K562 (cell line): ENCODE data around the gene MYO1H. TPM values are rescaled to one million over a fixed set of nuclear protein-coding genes. Genes with fewer than 3 reads are reported as not detected.
A peak's percentile ranks its signal among the peaks of the same experiment; 100 is the strongest.

Experiments
- DMBX1 ChIP-seq: fragments of 250-450 bp; sonication (Bioruptor Pico); IDR thresholded peaks from 2 replicates; pipeline ENCODE4 v1.8.0; 2022; ENCODE audit warnings: inconsistent platforms, mild to moderate bottlenecking, moderate library complexity, borderline replicate concordance
- EHMT2 ChIP-seq: fragments of 450-650 bp; IDR thresholded peaks from 2 replicates; pipeline ENCODE4 v1.6.1; 2018; ENCODE audit warnings: antibody characterized with exemption
- GTF3C2 ChIP-seq: IDR thresholded peaks from 3 replicates; pipeline ENCODE4 v1.6.1; 2011; ENCODE audit warnings: borderline replicate concordance, mild to moderate bottlenecking, moderate library complexity; ENCODE audit not compliant: insufficient read length; ENCODE audit errors: extremely low read depth
- HMG20B ChIP-seq: fragments of 250-450 bp; sonication (Bioruptor Pico); IDR thresholded peaks from 2 replicates; pipeline ENCODE4 v1.5.0; 2021; ENCODE audit warnings: mild to moderate bottlenecking
- LCOR ChIP-seq: sonication (generic); formaldehyde crosslinking; IDR thresholded peaks from 2 replicates; pipeline ENCODE4 v1.8.0; 2022; ENCODE audit warnings: mild to moderate bottlenecking, missing genetic modification reagents
- MXI1 ChIP-seq: IDR thresholded peaks from 2 replicates; pipeline ENCODE4 v1.6.1; 2011; ENCODE audit warnings: low read depth, mild to moderate bottlenecking, improper control_type of control experiment, low read length
- NR3C1 ChIP-seq: sonication (generic); formaldehyde crosslinking; IDR thresholded peaks from 2 replicates; pipeline ENCODE4 v1.8.1; 2022; ENCODE audit warnings: missing genetic modification reagents
- PRDM10 ChIP-seq: fragments of 450-650 bp; IDR thresholded peaks from 2 replicates; pipeline ENCODE4 v1.6.1; 2018; ENCODE audit not compliant: partially characterized antibody
- PTTG1 ChIP-seq: fragments of 450-650 bp; IDR thresholded peaks from 2 replicates; pipeline ENCODE4 v1.6.1; 2016; ENCODE audit warnings: low read depth, mild to moderate bottlenecking, missing genetic modification characterization, missing compliant biosample characterization
- TFAM ChIP-seq: fragments of 250-450 bp; sonication (Bioruptor Pico); conservative IDR thresholded peaks from 2 replicates; pipeline ENCODE4 v1.5.0; 2021; ENCODE audit warnings: mild to moderate bottlenecking, moderate library complexity
- ZFP36 ChIP-seq: fragments of 150-350 bp; IDR thresholded peaks from 2 replicates; pipeline ENCODE4 v1.6.1; 2018; ENCODE audit warnings: low read length, low read depth; ENCODE audit not compliant: partially characterized antibody
- ZNF347 ChIP-seq: fragments of 450-650 bp; formaldehyde crosslinking; IDR thresholded peaks from 2 replicates; pipeline ENCODE4 v1.4.0; 2020; ENCODE audit warnings: low read depth, mild to moderate bottlenecking, moderate library complexity
- ZNF449 ChIP-seq: fragments of 250-450 bp; sonication (Bioruptor Pico); IDR thresholded peaks from 2 replicates; pipeline ENCODE4 v1.8.0; 2022; ENCODE audit warnings: moderate library complexity, mild to moderate bottlenecking, inconsistent platforms
- ZNF592 ChIP-seq: fragments of 450-650 bp; IDR thresholded peaks from 2 replicates; pipeline ENCODE4 v1.6.1; 2017; ENCODE audit warnings: antibody characterized with exemption, mild to moderate bottlenecking
- ZNF699 ChIP-seq: fragments of 250-450 bp; sonication (Bioruptor Pico); IDR thresholded peaks from 2 replicates; pipeline ENCODE4 v1.8.0; 2021; ENCODE audit warnings: mild to moderate bottlenecking, moderate library complexity; ENCODE audit not compliant: insufficient replicate concordance
- polyA plus RNA-seq, 8 experiments: library from polyadenylated mRNA; depleted of rRNA in 4 of 8; stranded (reverse) in 5 of 8; unstranded in 3 of 8; fragments of >200 nt; fragmentation: Nextera tagmentation in 2 of 8; fragmentation: Illumina TruSeq in 1 of 8; extraction: Ambion mirVana in 2 of 8; extraction: Trizol in 1 of 8; gene quantifications; 2 replicates each; pipeline versions ENCODE4 v1.2.1 to v1.2.3, GENCODE V29; 2011 to 2014; ENCODE audit warnings: inconsistent platforms in 1 of 8, missing spikeins in 1 of 8
- total RNA-seq, 7 experiments: library from RNA; depleted of rRNA in 6 of 7; stranded (reverse); fragments of >200 nt in 6 of 7; fragmentation: Illumina TruSeq in 2 of 7; extraction: Trizol in 2 of 7; gene quantifications; 2 replicates each; pipeline versions ENCODE4 v1.2.1 to v1.2.3, GENCODE V29; 2011 to 2021; ENCODE audit warnings: low replicate concordance in 1 of 7

MYO1H gene
- total and polyA plus RNA-seq, 9 of the 15 experiments (the other 6 are each of a cell fraction or from before 2014, with no cell fraction given): not detected

- no peak for TF ChIP-seq EHMT2
- TF ChIP-seq ZNF347 (CRISPR knock-in tag): no peak
- TF ChIP-seq PRDM10: no peak
- peak; percentile 77 for TF ChIP-seq DMBX1 (CRISPR knock-in tag)
- no peak for TF ChIP-seq PTTG1 (tag)
- TF ChIP-seq LCOR: peak; percentile 77
- TF ChIP-seq MXI1: no peak
- TF ChIP-seq ZNF592: no peak
- TF ChIP-seq HMG20B (CRISPR knock-in tag): no peak
- TF ChIP-seq ZNF699: no peak
- TF ChIP-seq ZFP36: no peak
- no peak for TF ChIP-seq NR3C1 (CRISPR knock-in tag)
- no peak for TF ChIP-seq TFAM (CRISPR knock-in tag)
- TF ChIP-seq GTF3C2: no peak
- no peak for TF ChIP-seq ZNF449 (CRISPR knock-in tag)
These were observed 129.7 kb downstream of the MYO1H start, which contains the start of the genes KCTD10 and UBE3B (continued) for GRCh38 chr12:109477185-109477962.
